ENCODE measurements around the gene SLFNL1.

The SLFNL1 gene

GRCh38 chr1:40980068-40980452 is 41.5 kb downstream of the SLFNL1 start:
- peak overlapping the region; percentile 85 for H3K4me3 ChIP-seq (ENCODE audit: low read depth, low read length)
- DNase-seq (ENCODE audit: low read depth): no peak
- TF ChIP-seq, protein P1, sequence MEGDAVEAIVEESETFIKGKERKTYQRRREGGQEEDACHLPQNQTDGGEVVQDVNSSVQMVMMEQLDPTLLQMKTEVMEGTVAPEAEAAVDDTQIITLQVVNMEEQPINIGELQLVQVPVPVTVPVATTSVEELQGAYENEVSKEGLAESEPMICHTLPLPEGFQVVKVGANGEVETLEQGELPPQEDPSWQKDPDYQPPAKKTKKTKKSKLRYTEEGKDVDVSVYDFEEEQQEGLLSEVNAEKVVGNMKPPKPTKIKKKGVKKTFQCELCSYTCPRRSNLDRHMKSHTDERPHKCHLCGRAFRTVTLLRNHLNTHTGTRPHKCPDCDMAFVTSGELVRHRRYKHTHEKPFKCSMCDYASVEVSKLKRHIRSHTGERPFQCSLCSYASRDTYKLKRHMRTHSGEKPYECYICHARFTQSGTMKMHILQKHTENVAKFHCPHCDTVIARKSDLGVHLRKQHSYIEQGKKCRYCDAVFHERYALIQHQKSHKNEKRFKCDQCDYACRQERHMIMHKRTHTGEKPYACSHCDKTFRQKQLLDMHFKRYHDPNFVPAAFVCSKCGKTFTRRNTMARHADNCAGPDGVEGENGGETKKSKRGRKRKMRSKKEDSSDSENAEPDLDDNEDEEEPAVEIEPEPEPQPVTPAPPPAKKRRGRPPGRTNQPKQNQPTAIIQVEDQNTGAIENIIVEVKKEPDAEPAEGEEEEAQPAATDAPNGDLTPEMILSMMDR (conservative IDR thresholded peaks at IDR 0.05; ENCODE audit: low read depth, low read length): no peak

- peak; percentile 94 for DNase-seq (ENCODE audit: low read depth)
- H3K4me3 ChIP-seq (ENCODE audit: low read depth, low read length): peak within 1 kb of the TSS; percentile 85
- TF ChIP-seq, protein P1 (conservative IDR thresholded peaks at IDR 0.05; ENCODE audit: low read depth, low read length): peak; percentile 19
Measured at GRCh38 chr1:40979241-40980067, 42.1 kb downstream of the SLFNL1 start, which contains the start of gene CTPS1. Gene CTPS1 (plus strand): TSS chr1:40979696. CDS start chr1:40983291, 3,595 bp downstream.

DNA sequence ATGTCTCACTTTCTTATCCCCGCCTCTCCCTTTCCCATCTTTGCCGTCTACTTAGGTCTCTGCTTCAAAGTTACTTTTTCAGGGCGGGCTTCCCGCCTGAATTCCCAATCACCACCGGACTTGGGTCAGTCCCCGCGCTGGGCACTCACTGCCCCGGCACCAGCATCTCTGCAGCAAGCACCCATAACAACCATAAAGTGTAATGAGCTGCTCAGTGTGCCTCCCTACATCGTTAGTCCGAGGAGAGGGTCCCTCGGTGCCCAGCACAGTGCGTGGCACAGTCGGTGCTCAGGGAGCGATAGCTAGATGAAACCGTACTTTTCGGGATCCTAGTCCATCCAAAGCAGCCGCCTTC is 42.7 kb downstream of the SLFNL1 start:
- TF ChIP-seq, protein P1 (conservative IDR thresholded peaks at IDR 0.05; ENCODE audit: low read depth, low read length): no peak
- peak overlapping the region; percentile 85 for H3K4me3 ChIP-seq (ENCODE audit: low read depth, low read length)
- DNase-seq (ENCODE audit: low read depth): no peak

DNA sequence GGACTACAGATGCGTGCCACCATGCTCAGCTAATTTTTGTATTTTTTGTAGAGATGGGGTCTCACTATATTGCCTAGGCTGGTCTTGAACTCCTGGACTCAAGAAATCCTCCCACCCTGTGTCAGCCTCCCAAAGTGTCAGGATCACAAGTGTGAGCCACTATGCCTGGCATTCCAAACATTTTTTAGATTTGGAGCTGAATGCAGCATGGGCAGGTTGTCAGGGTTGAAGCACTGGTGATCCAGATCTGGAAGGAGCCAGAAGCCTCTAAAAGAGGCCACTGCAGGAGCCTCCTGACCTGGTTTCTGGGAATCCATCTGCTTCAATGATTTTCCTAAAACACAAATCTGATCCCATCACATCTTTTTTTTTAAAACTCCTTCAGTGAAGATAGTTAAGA is 43.8 kb downstream of the SLFNL1 start:
- TF ChIP-seq, protein P1 (conservative IDR thresholded peaks at IDR 0.05; ENCODE audit: low read depth, low read length): no peak

GRCh38 chr1:40976952-40977690 is 44.4 kb downstream of the SLFNL1 start:
- DNase-seq (ENCODE audit: low read depth): peak; percentile 39
- H3K4me3 ChIP-seq (ENCODE audit: low read depth, low read length): no peak overlapping the region
- TF ChIP-seq, protein P1 (conservative IDR thresholded peaks at IDR 0.05; ENCODE audit: low read depth, low read length): no peak

More for the DNA sequence above, 43.8 kb downstream of the SLFNL1 start:
- H3K4me3 ChIP-seq (ENCODE audit: low read depth, low read length): no peak overlapping the region
- no peak for DNase-seq (ENCODE audit: low read depth)

GRCh38 chr1:40974945-40975344 is 46.6 kb downstream of the SLFNL1 start:
- no peak for DNase-seq (ENCODE audit: low read depth)
- H3K4me3 ChIP-seq (ENCODE audit: low read depth, low read length): no peak overlapping the region
- TF ChIP-seq, protein P1 (conservative IDR thresholded peaks at IDR 0.05; ENCODE audit: low read depth, low read length): no peak

All from choroid plexus epithelial cell (primary cell).